Measurements from ENCODE around the gene ST6GALNAC1.
"Not testable (repeated sequence)": the region's sequence is repeated elsewhere in the genome, so short reads cannot be mapped to it uniquely, and the experiment has no call there.

ST6GALNAC1 gene

GRCh38 chr17:76644995-76645394 is 1.4 kb upstream of the ST6GALNAC1 start:
- in situ Hi-C loops (cut with MboI; ENCODE audit: low sequenced_read_pairs), result no loop called here

GRCh38 chr17:76642994-76643393 is 563 bp downstream of the ST6GALNAC1 start:
- in situ Hi-C loops (cut with MboI; ENCODE audit: low sequenced_read_pairs), result no loop called here

GRCh38 chr17:76642032-76642561 is 1.5 kb downstream of the ST6GALNAC1 start:
- in situ Hi-C loops (cut with MboI; ENCODE audit: low sequenced_read_pairs), result no loop called here

- in situ Hi-C loops (cut with MboI; ENCODE audit: low sequenced_read_pairs), result no loop called here
These were observed 2.1 kb downstream of the ST6GALNAC1 start for GRCh38 chr17:76641501-76641900.

- in situ Hi-C loops (cut with MboI; ENCODE audit: low sequenced_read_pairs), result no loop called here
These were observed 2.8 kb downstream of the ST6GALNAC1 start for GRCh38 chr17:76640550-76641380.

GRCh38 chr17:76638263-76638662 is 5.3 kb downstream of the ST6GALNAC1 start:
- in situ Hi-C loops (cut with MboI; ENCODE audit: low sequenced_read_pairs), result no loop called here

- in situ Hi-C loops (cut with MboI; ENCODE audit: low sequenced_read_pairs), result not testable (repeated sequence)
These were observed 6.9 kb downstream of the ST6GALNAC1 start for GRCh38 chr17:76636486-76637206.

GRCh38 chr17:76635659-76636360 is 7.7 kb downstream of the ST6GALNAC1 start:
- in situ Hi-C loops (cut with MboI; ENCODE audit: low sequenced_read_pairs), result no loop called here

- in situ Hi-C loops (cut with MboI; ENCODE audit: low sequenced_read_pairs), result no loop called here
These were observed 8.5 kb downstream of the ST6GALNAC1 start for GRCh38 chr17:76635039-76635438.

GRCh38 chr17:76633628-76634328 is 9.8 kb downstream of the ST6GALNAC1 start:
- in situ Hi-C loops (cut with MboI; ENCODE audit: low sequenced_read_pairs), result no loop called here

- in situ Hi-C loops (cut with MboI; ENCODE audit: low sequenced_read_pairs), result no loop called here
These were observed 11.6 kb downstream of the ST6GALNAC1 start for GRCh38 chr17:76631821-76632565.

- in situ Hi-C loops (cut with MboI; ENCODE audit: low sequenced_read_pairs), result no loop called here
These were observed 13.4 kb downstream of the ST6GALNAC1 start for GRCh38 chr17:76630151-76630550.

- in situ Hi-C loops (cut with MboI; ENCODE audit: low sequenced_read_pairs), result no loop called here
These were observed 16.0 kb downstream of the ST6GALNAC1 start for GRCh38 chr17:76627510-76627909.

GRCh38 chr17:76626442-76626841 is 17.1 kb downstream of the ST6GALNAC1 start:
- in situ Hi-C loops (cut with MboI; ENCODE audit: low sequenced_read_pairs), result no loop called here

GRCh38 chr17:76625496-76625895 is 18.1 kb downstream of the ST6GALNAC1 start:
- in situ Hi-C loops (cut with MboI; ENCODE audit: low sequenced_read_pairs), result no loop called here

GRCh38 chr17:76623271-76624146 is 20.0 kb downstream of the ST6GALNAC1 start:
- in situ Hi-C loops (cut with MboI; ENCODE audit: low sequenced_read_pairs), result no loop called here

GRCh38 chr17:76617838-76618237 is 25.7 kb downstream of the ST6GALNAC1 start:
- in situ Hi-C loops (cut with MboI; ENCODE audit: low sequenced_read_pairs), result no loop called here

- in situ Hi-C loops (cut with MboI; ENCODE audit: low sequenced_read_pairs), result no loop called here
These were observed 28.5 kb downstream of the ST6GALNAC1 start for GRCh38 chr17:76614912-76615617.

Data from HL-60/S4 treated with phorbol 12-myristate 13-acetate at 8.2 ng/mL for 4 days and 3 days (cell line).